ENCODE data around the gene KL. TPM values are rescaled to one million over a fixed set of nuclear protein-coding genes. Genes with fewer than 3 reads are reported as not detected.

Gene KL
- polyA plus RNA-seq, 1 experiment, result not detected

DNA sequence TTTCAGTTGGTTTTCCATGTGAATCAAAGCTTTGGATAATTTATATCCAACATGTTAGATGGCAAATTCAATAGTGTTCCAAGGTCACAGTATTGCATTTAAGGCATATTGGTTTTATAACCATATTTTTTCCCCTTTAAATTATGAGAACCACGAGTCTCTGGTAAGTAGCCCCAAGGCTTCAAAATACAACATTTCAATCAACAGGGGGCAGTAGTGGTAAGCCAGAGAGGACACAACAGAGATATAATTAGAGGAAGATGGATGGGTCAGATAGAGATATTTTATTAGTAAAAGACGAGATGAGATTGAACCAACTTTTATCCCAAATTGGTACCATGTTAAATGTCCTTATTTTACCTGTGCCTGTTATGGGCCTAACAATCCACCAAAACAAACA, 53.1 kb downstream of the KL start:
- Histone ChIP-seq H3K27me3 (ENCODE audit: control insufficient read depth, insufficient read depth, low read length) (no peaks in the 10 kb centered on the region), H3K4me3 (ENCODE audit: low read depth, low read length) (no peak overlapping the region), H3K27ac (ENCODE audit: low read depth, low read length) (no peak overlapping the region), H3K9me3 (ENCODE audit: control insufficient read depth, insufficient read depth, low read length) (no peaks in the 10 kb centered on the region; the same call in 1 of the 2 replicates)
- ChIA-PET POLR2A (no interaction called here), CTCF (no interaction called here)
- no peak for DNase-seq (ENCODE audit: low read depth, low spot score)
- TF ChIP-seq, protein P1, sequence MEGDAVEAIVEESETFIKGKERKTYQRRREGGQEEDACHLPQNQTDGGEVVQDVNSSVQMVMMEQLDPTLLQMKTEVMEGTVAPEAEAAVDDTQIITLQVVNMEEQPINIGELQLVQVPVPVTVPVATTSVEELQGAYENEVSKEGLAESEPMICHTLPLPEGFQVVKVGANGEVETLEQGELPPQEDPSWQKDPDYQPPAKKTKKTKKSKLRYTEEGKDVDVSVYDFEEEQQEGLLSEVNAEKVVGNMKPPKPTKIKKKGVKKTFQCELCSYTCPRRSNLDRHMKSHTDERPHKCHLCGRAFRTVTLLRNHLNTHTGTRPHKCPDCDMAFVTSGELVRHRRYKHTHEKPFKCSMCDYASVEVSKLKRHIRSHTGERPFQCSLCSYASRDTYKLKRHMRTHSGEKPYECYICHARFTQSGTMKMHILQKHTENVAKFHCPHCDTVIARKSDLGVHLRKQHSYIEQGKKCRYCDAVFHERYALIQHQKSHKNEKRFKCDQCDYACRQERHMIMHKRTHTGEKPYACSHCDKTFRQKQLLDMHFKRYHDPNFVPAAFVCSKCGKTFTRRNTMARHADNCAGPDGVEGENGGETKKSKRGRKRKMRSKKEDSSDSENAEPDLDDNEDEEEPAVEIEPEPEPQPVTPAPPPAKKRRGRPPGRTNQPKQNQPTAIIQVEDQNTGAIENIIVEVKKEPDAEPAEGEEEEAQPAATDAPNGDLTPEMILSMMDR (IDR thresholded peaks at IDR 0.05; ENCODE audit: low read depth, low read length), result no peak

DNA sequence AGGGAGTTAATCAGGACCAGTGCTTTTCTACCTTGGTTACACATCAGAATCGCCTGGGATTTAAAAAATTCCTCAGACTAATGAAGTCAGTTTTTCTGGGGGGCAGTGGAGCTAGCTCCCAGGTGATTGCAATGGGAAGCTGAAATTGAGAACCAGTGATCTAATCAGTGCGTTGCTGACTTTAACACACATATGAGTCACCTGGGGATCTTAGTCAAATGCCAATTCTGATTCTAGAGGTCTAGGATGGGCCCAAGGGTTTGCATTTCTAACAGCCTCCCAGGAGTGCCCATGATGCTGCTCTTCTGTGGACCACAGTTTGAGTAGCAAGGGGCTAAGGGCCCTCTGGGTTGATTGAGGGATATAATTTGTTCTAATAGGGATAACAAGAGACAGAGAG, 54.5 kb downstream of the KL start:
- Histone ChIP-seq H3K4me3 (ENCODE audit: low read depth, low read length) (no peak overlapping the region), H3K27ac (ENCODE audit: low read depth, low read length) (no peak overlapping the region), H3K9me3 (ENCODE audit: control insufficient read depth, insufficient read depth, low read length) (no peaks in the 10 kb centered on the region; the same call in 1 of the 2 replicates), H3K27me3 (ENCODE audit: control insufficient read depth, insufficient read depth, low read length) (no peaks in the 10 kb centered on the region)
- ChIA-PET POLR2A (no interaction called here), CTCF (no interaction called here)
- TF ChIP-seq, protein P1 (IDR thresholded peaks at IDR 0.05; ENCODE audit: low read depth, low read length), result no peak
- no peak for DNase-seq (ENCODE audit: low read depth, low spot score)

DNA sequence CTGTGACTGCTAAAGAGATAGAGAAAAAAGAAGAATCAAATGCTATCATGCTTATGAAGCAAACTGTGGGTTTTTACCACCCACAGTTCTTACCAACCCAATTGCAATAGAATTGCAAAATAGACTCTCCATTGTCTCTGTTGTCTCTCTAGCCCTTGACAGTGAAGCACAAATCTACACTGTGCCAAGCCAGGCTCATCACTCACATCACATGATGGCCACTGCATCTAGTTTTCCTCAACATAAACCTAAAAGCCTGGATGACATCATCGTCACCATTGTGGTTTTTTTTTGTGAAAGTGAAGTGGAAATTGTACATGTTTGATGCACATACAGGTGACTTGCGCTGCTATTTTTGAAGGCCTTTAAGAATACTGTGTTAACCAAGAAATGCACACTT, 56.1 kb downstream of the KL start:
- POLR2A ChIA-PET, result no interaction called here
- no peak overlapping the region for H3K27ac ChIP-seq (ENCODE audit: low read depth, low read length)
- DNase-seq (ENCODE audit: low read depth, low spot score), result no peak
- CTCF ChIA-PET, result no interaction called here
- no peaks in the 10 kb centered on the region for H3K9me3 ChIP-seq (ENCODE audit: control insufficient read depth, insufficient read depth, low read length)
- H3K4me3 ChIP-seq (ENCODE audit: low read depth, low read length), result no peak overlapping the region
- TF ChIP-seq, protein P1 (IDR thresholded peaks at IDR 0.05; ENCODE audit: low read depth, low read length), result no peak
- no peaks in the 10 kb centered on the region for H3K27me3 ChIP-seq (ENCODE audit: control insufficient read depth, insufficient read depth, low read length)

DNA sequence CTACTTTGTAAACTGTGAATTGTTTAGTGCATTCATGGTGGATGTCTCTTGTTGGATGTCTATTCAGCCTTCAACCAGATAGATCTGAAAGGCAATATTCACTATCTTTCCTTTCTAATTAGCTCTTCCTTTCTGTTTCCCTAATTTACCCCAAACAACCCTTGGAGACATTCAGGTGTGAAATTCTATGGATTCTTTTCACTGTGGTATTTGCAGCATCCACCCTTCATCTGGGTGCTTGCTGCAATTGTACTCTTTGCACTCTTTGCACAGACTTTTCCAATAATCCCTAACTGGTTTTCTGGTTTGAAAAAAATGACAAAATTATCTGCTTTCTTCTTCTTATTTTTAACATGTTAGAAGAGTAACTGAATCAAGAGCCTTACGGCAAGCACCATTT, 56.5 kb downstream of the KL start:
- Histone ChIP-seq H3K4me3 (ENCODE audit: low read depth, low read length) (no peak overlapping the region), H3K27ac (ENCODE audit: low read depth, low read length) (no peak overlapping the region), H3K27me3 (ENCODE audit: control insufficient read depth, insufficient read depth, low read length) (no peaks in the 10 kb centered on the region), H3K9me3 (ENCODE audit: control insufficient read depth, insufficient read depth, low read length) (no peaks in the 10 kb centered on the region)
- ChIA-PET POLR2A (no interaction called here), CTCF (no interaction called here)
- no peak for DNase-seq (ENCODE audit: low read depth, low spot score)
- TF ChIP-seq, protein P1 (IDR thresholded peaks at IDR 0.05; ENCODE audit: low read depth, low read length), result no peak

DNA sequence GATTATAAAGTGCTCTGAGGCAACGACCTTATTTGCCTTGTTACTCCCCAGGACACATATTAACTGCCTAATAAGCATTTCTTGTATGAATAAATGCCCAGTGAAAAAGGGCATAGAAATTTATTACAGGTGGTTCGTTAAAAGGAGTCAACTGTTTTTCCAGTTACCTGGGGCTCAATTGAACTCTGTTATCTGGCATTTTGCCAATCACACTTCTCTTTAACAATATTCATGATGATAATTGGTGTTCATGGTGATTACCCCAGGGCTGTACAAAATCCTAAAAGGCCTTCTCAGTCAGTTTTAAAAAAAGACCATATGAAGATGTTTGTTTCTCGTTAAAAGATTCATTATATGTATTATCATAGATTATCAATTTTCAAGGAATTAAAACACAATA, 57.1 kb downstream of the KL start:
- Histone ChIP-seq H3K27me3 (ENCODE audit: control insufficient read depth, insufficient read depth, low read length) (no peaks in the 10 kb centered on the region), H3K27ac (ENCODE audit: low read depth, low read length) (no peak overlapping the region), H3K9me3 (ENCODE audit: control insufficient read depth, insufficient read depth, low read length) (no peaks in the 10 kb centered on the region), H3K4me3 (ENCODE audit: low read depth, low read length) (no peak overlapping the region)
- TF ChIP-seq, protein P1 (IDR thresholded peaks at IDR 0.05; ENCODE audit: low read depth, low read length), result no peak
- CTCF ChIA-PET, result no interaction called here
- POLR2A ChIA-PET, result no interaction called here
- DNase-seq (ENCODE audit: low read depth, low spot score), result no peak

Data from AG04450 (cell line).